Upper lobe of left lung (tissue), 6 donors: ENCODE measurements around the gene RSPH9. TPM values are rescaled to one million over a fixed set of nuclear protein-coding genes. Genes with fewer than 3 reads are reported as not detected.
"Not testable (repeated sequence)": the region's sequence is repeated elsewhere in the genome, so short reads cannot be mapped to it uniquely, and the experiment has no call there.

ENCODE experiments used
- ATAC-seq, 2 donors: fragments of 200-7000 bp; cut with Tn5 transposase; one replicate each; pipeline ENCODE4 v1.9.1; 2022; ENCODE audit warnings: mild to moderate bottlenecking in 2 of 2, moderate library complexity in 2 of 2; ENCODE audit not compliant: low FRiP score in 2 of 2
- DNase-seq, 2 donors: peaks; one replicate each; pipeline ENCODE4 v3.0.0-alpha.2; 2019 to 2020
- H3K27ac ChIP-seq, 4 donors: fragments of 200-600 bp; sonication (generic); one replicate each; pipeline ENCODE4 v1.5.1; 2016 to 2019
- H3K27me3 ChIP-seq, 4 donors: fragments of 200-600 bp; sonication (generic); one replicate each; pipeline ENCODE4 v1.5.1; 2017 to 2019
- H3K36me3 ChIP-seq, 4 donors: fragments of 200-600 bp; sonication (generic); one replicate each; pipeline ENCODE4 v1.5.1; 2016 to 2019
- H3K4me1 ChIP-seq, 4 donors: fragments of 200-600 bp; sonication (generic); one replicate each; pipeline ENCODE4 v1.5.1; 2018 to 2019
- H3K4me3 ChIP-seq, 4 donors: fragments of 200-600 bp; sonication (generic); one replicate each; pipeline ENCODE4 v1.5.1; 2017 to 2019; ENCODE audit warnings: mild to moderate bottlenecking in 2 of 4, moderate library complexity in 1 of 4
- H3K9me3 ChIP-seq, 4 donors: fragments of 200-600 bp; sonication (generic); one replicate each; pipeline ENCODE4 v1.5.1; 2018 to 2019
- CTCF ChIP-seq, 6 experiments: fragments of 450-650 bp in 4 of 6; fragments of 200-600 bp in 2 of 6; sonication (generic) in 2 of 6; IDR thresholded peaks; one replicate each; pipeline ENCODE4 v1.5.1; 2016 to 2019; ENCODE audit warnings: antibody characterized with exemption in 6 of 6
- EP300 ChIP-seq, 4 donors: sonication (generic); formaldehyde crosslinking; IDR thresholded peaks; one replicate each; pipeline ENCODE4 v1.5.1; 2017; ENCODE audit warnings: antibody characterized with exemption in 4 of 4, control low read depth in 2 of 4
- POLR2A ChIP-seq, 4 donors: fragments of 450-650 bp; IDR thresholded peaks; one replicate each; pipeline ENCODE4 v1.5.1; 2016 to 2017; ENCODE audit warnings: antibody characterized with exemption in 4 of 4, mild to moderate bottlenecking in 2 of 4
- POLR2AphosphoS5 ChIP-seq, 2 donors: sonication (generic); formaldehyde crosslinking; IDR thresholded peaks; one replicate each; pipeline ENCODE4 v1.5.1; 2017; ENCODE audit warnings: antibody characterized with exemption in 2 of 2
- WGBS, 2 donors: methylation state at CpG; one replicate each; pipeline ENCODE4 v1.1.5; 2017 to 2018; 5-methylcytosine and 5-hydroxymethylcytosine counted together
- total RNA-seq, 6 donors: library from RNA; depleted of rRNA in 4 of 6; stranded (reverse); fragments of >200 nt in 4 of 6; gene quantifications; one replicate each; pipeline versions ENCODE4 v1.1.0 to v1.2.1, GENCODE V29; 2016 to 2021
- donor health status: DM: no; HTN: no; CAD: no; lungs with moderate emphysema.
- donor health status: DM: no; HTN: yes; CAD: no; lungs with severe emphysema.

Gene RSPH9
- total RNA-seq, 6 donors from 2014 or later, result 0.20 to 4.2 (median 2.1) TPM

DNA sequence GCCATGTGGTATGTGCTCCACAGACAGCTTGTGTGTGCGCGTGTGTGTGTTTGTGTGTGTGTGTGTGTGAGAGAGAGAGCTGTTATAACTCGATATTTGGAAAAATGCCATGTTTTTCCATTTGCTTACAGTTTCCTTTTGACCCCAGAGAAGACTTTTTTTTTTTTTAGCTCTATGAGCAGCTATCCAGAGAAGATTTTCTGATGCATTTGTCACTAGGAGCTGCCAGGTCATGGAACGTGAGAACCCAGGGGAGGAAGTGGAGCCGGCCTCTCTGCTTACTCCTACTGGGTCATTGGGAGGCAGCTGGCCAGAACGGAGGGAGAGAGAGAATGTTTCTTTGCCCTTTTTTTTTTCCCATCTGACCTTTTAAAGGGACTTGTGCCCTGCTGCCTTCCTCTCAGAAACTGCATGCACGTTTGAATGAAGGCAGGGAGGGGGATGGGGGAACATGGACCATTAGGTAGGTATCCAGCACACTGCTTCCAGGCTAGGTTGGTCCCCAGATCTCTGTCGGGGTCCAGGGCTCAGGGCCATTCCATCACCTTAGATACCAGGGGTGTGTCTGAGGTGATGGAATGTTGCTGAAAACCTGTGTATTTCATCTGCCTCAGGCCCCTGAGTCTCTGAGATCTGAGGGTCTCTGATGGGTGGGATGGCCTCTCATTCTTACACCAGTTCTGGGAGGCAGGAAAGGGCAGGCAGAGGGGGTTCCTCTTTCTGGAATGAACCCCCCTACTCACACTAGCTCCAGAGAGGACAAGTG lies 53.9 kb downstream of the RSPH9 start:
- peak in 1 of 2 donors; percentile 49 for DNase-seq
- H3K27ac ChIP-seq, result peak overlapping the region; percentile 52 to 74 (median 66)
- 25 to 27% methylated on average over 8 of the region's 8 CpGs for WGBS, 2 donors

DNA sequence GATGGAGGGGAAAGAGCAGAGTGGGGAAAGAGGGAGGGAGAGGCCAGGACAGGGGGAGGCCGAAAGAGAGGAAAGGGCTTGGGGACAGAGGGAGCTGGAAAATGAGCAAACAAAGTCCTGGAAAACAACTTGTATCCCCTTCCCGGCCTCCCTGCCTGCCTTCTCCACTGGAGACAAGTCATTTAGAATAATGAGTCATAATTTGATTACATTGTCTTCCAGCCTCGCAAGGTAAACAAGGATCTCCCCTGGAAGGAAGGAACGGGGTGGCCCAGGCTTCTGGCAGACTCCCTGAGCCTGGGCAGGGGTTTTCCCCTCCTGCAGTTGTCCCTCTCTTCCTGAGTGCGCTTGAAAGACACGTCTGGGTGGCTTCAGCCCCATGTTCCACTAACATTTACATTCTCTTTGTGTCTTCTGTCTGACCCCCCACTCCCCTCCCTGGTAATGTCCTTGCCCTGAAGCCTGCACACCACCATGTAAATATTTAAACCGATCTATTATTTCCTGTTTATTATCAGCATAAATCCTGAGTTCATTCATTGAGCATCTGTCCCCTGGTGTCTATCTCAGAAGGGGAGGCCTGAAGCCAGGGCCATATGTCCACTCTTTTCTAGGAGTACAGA lies 54.8 kb downstream of the RSPH9 start:
- peak; percentile 65 to 85 for TF ChIP-seq POLR2AphosphoS5 (IDR thresholded peaks at IDR 0.05)
- TF ChIP-seq EP300 (IDR thresholded peaks at IDR 0.05), result peak in 2 of 4 donors; percentile 51 to 76
- no peak for TF ChIP-seq CTCF (IDR thresholded peaks at IDR 0.05)
- no peak for TF ChIP-seq POLR2A (IDR thresholded peaks at IDR 0.05)
- H3K4me3 ChIP-seq, result no peak overlapping the region
- DNase-seq (peak in 1 of 2 donors; percentile 59), ATAC-seq (no peak)
- no peaks in the 10 kb centered on the region for H3K36me3 ChIP-seq
- H3K27me3 ChIP-seq, result no peaks in the 10 kb centered on the region
- peak overlapping the region; percentile 52 to 74 (median 66) for H3K27ac ChIP-seq
- no peaks in the 10 kb centered on the region for H3K9me3 ChIP-seq
- WGBS, 2 donors, result 24 to 33% methylated on average over 7 of the region's 7 CpGs
- H3K4me1 ChIP-seq, result peaks cover 49 to 58% (median 53%) of the 10 kb centered on the region in 4 donors

More for the DNA sequence above, 53.9 kb downstream of the RSPH9 start:
- no peaks in the 10 kb centered on the region for H3K9me3 ChIP-seq
- no peak for ATAC-seq
- TF ChIP-seq POLR2AphosphoS5 (IDR thresholded peaks at IDR 0.05) (peak in 1 of 2 donors; percentile 17), CTCF (IDR thresholded peaks at IDR 0.05) (no peak), POLR2A (IDR thresholded peaks at IDR 0.05) (no peak), EP300 (IDR thresholded peaks at IDR 0.05) (no peak)
- H3K27me3 ChIP-seq, result no peaks in the 10 kb centered on the region
- no peaks in the 10 kb centered on the region for H3K36me3 ChIP-seq
- peaks cover 47 to 55% (median 52%) of the 10 kb centered on the region in 4 donors for H3K4me1 ChIP-seq
- no peak overlapping the region for H3K4me3 ChIP-seq

- H3K27me3 ChIP-seq, result not testable (repeated sequence)
Measured at GRCh38 chr6:43700939-43701560, 56.2 kb downstream of the RSPH9 start.

GRCh38 chr6:43702171-43702533 lies 57.3 kb downstream of the RSPH9 start:
- H3K27me3 ChIP-seq, result no peaks in the 10 kb centered on the region
- peak overlapping the region; percentile 66 to 85 (median 83) for H3K27ac ChIP-seq
- TF ChIP-seq CTCF (IDR thresholded peaks at IDR 0.05), result no peak
- no peak for TF ChIP-seq POLR2AphosphoS5 (IDR thresholded peaks at IDR 0.05)
- no peak for TF ChIP-seq EP300 (IDR thresholded peaks at IDR 0.05)
- TF ChIP-seq POLR2A (IDR thresholded peaks at IDR 0.05), result no peak
- H3K4me3 ChIP-seq, result no peak overlapping the region
- 30 to 35% methylated on average over 2 of the region's 2 CpGs for WGBS, 2 donors
- DNase-seq (no peak), ATAC-seq (no peak)
- no peaks in the 10 kb centered on the region for H3K36me3 ChIP-seq
- H3K4me1 ChIP-seq, result peaks cover 59 to 76% (median 66%) of the 10 kb centered on the region in 4 donors
- no peaks in the 10 kb centered on the region for H3K9me3 ChIP-seq

More at GRCh38 chr6:43700939-43701560, 56.2 kb downstream of the RSPH9 start:
- not testable (repeated sequence) for H3K36me3 ChIP-seq, H3K4me3 ChIP-seq, H3K9me3 ChIP-seq, H3K27ac ChIP-seq, ATAC-seq, DNase-seq
- H3K4me1 ChIP-seq, result peaks cover 49 to 65% (median 58%) of the 10 kb centered on the region in 4 donors
- 81 to 83% methylated on average over 10 of the region's 10 CpGs for WGBS, 2 donors
